SK-N-SH treated with all-trans-retinoic acid at 6 μM for 48 hours (cell line): ENCODE data around the gene CPZ.

Experiments used
- ATAC-seq: fragments of 200-7000 bp; cut with Tn5 transposase; 3 replicates; pipeline ENCODE4 v1.9.1; 2020; ENCODE audit warnings: mild to moderate bottlenecking, moderate library complexity
- ARNTL ChIP-seq: fragments of 450-650 bp; formaldehyde crosslinking; IDR thresholded peaks from 2 replicates; pipeline ENCODE4 v1.5.0; 2020; ENCODE audit warnings: low read depth, mild to moderate bottlenecking, moderate library complexity, borderline replicate concordance
- BACH2 ChIP-seq: fragments of 250-450 bp; sonication (Bioruptor Pico); IDR thresholded peaks from 2 replicates; pipeline ENCODE4 v1.9.0; 2021; ENCODE audit warnings: mild to moderate bottlenecking, borderline replicate concordance
- ESRRG ChIP-seq: fragments of 250-450 bp; sonication (Bioruptor Pico); IDR thresholded peaks from 2 replicates; pipeline ENCODE4 v1.6.1; 2021; ENCODE audit warnings: mild to moderate bottlenecking
- GLIS3 ChIP-seq: fragments of 250-450 bp; sonication (Bioruptor Pico); IDR thresholded peaks from 2 replicates; pipeline ENCODE4 v1.5.0; 2020; ENCODE audit warnings: mild to moderate bottlenecking, moderate library complexity
- ISL1 ChIP-seq: fragments of 250-450 bp; sonication (Bioruptor Pico); IDR thresholded peaks from 2 replicates; pipeline ENCODE4 v2.1.2; 2022; ENCODE audit warnings: mild to moderate bottlenecking, moderate library complexity
- OSR1 ChIP-seq: fragments of 250-450 bp; sonication (Bioruptor Pico); IDR thresholded peaks from 2 replicates; pipeline ENCODE4 v1.8.0; 2022; ENCODE audit warnings: moderate library complexity, mild to moderate bottlenecking, inconsistent platforms
- PPARA ChIP-seq: fragments of 250-450 bp; sonication (Bioruptor Pico); IDR thresholded peaks from 2 replicates; pipeline ENCODE4 v1.5.0; 2020; ENCODE audit warnings: mild to moderate bottlenecking, borderline replicate concordance
- RARB ChIP-seq: fragments of 250-450 bp; sonication (Bioruptor Pico); IDR thresholded peaks from 2 replicates; pipeline ENCODE4 v1.8.0; 2021; ENCODE audit warnings: mild to moderate bottlenecking, moderate library complexity
- SNAI2 ChIP-seq: fragments of 250-450 bp; sonication (Bioruptor Pico); IDR thresholded peaks from 2 replicates; pipeline ENCODE4 v1.5.0; 2020; ENCODE audit warnings: mild to moderate bottlenecking, moderate library complexity
- TCF4 ChIP-seq: fragments of 250-450 bp; sonication (Bioruptor Pico); IDR thresholded peaks from 2 replicates; pipeline ENCODE4 v1.8.0; 2021; ENCODE audit warnings: mild to moderate bottlenecking, moderate library complexity, borderline replicate concordance
- TSHZ2 ChIP-seq: fragments of 250-450 bp; sonication (Bioruptor Pico); IDR thresholded peaks from 2 replicates; pipeline ENCODE4 v1.5.0; 2020; ENCODE audit warnings: mild to moderate bottlenecking, moderate library complexity
- ZFP3 ChIP-seq: fragments of 250-450 bp; sonication (Bioruptor Pico); IDR thresholded peaks from 2 replicates; pipeline ENCODE4 v1.5.0; 2020; ENCODE audit warnings: mild to moderate bottlenecking, moderate library complexity
- ZFP30 ChIP-seq: fragments of 450-650 bp; formaldehyde crosslinking; IDR thresholded peaks from 2 replicates; pipeline ENCODE4 v1.5.0; 2022; ENCODE audit warnings: mild to moderate bottlenecking, moderate library complexity
- ZNF565 ChIP-seq: fragments of 450-650 bp; formaldehyde crosslinking; conservative IDR thresholded peaks from 2 replicates; pipeline ENCODE4 v1.5.0; 2020; ENCODE audit warnings: low read depth, mild to moderate bottlenecking, moderate library complexity
- ZNF70 ChIP-seq: fragments of 450-650 bp; formaldehyde crosslinking; IDR thresholded peaks from 2 replicates; pipeline ENCODE4 v1.5.0; 2020; ENCODE audit warnings: mild to moderate bottlenecking, moderate library complexity
- ZNF8 ChIP-seq: fragments of 450-650 bp; formaldehyde crosslinking; IDR thresholded peaks from 2 replicates; pipeline ENCODE4 v1.5.0; 2020; ENCODE audit warnings: mild to moderate bottlenecking, moderate library complexity
- TF ChIP-seq, protein P1 (sequence below): fragments of 250-450 bp; sonication (Bioruptor Pico); IDR thresholded peaks from 2 replicates; pipeline ENCODE4 v1.5.1; 2020; ENCODE audit warnings: low read depth, mild to moderate bottlenecking, moderate library complexity
- TF ChIP-seq, protein P2 (sequence below): fragments of 250-450 bp; sonication (Bioruptor Pico); IDR thresholded peaks from 2 replicates; pipeline ENCODE4 v1.5.1; 2021; ENCODE audit warnings: mild to moderate bottlenecking, moderate library complexity
- TF ChIP-seq, protein P3 (sequence below): fragments of 250-450 bp; sonication (Bioruptor Pico); IDR thresholded peaks from 2 replicates; pipeline ENCODE4 v1.8.0; 2020; ENCODE audit warnings: mild to moderate bottlenecking, moderate library complexity, borderline replicate concordance
- TF ChIP-seq, protein P4 (sequence below): fragments of 250-450 bp; sonication (Bioruptor Pico); IDR thresholded peaks from 2 replicates; pipeline ENCODE4 v1.8.0; 2021; ENCODE audit warnings: low read depth, mild to moderate bottlenecking, moderate library complexity, borderline replicate concordance

Gene CPZ

DNA sequence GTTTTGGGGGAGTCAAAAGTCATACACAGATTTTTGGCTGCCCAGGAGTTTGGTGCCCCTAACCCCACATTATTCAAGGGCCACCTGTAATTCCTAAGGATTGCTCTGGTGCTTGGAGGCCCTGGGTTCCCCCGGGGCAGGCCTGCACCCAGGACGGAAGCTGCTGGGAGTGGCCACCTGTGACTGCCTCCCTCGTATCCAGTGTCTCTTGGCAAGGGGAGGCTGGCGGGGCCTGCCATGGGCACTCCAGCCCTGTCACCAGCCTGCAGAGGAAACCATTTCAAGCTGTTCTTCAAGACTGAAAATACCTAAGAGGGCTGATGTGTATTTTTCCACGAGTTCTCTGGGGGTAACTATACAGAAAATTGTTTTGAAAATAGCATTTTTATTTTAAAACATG lies 36.8 kb upstream of the CPZ start:
- no peak for ATAC-seq
- no peak for TF ChIP-seq PPARA (CRISPR knock-in tag)
- TF ChIP-seq ZNF565 (CRISPR knock-in tag) = no peak
- TF ChIP-seq, protein P1, sequence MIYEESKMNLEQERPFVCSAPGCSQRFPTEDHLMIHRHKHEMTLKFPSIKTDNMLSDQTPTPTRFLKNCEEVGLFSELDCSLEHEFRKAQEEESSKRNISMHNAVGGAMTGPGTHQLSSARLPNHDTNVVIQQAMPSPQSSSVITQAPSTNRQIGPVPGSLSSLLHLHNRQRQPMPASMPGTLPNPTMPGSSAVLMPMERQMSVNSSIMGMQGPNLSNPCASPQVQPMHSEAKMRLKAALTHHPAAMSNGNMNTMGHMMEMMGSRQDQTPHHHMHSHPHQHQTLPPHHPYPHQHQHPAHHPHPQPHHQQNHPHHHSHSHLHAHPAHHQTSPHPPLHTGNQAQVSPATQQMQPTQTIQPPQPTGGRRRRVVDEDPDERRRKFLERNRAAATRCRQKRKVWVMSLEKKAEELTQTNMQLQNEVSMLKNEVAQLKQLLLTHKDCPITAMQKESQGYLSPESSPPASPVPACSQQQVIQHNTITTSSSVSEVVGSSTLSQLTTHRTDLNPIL = no peak
- no peak for TF ChIP-seq ZFP30 (CRISPR knock-in tag)
- TF ChIP-seq ISL1 (CRISPR knock-in tag) = no peak
- no peak for TF ChIP-seq TCF4 (CRISPR knock-in tag)
- TF ChIP-seq RARB (CRISPR knock-in tag) = no peak
- no peak for TF ChIP-seq OSR1 (CRISPR knock-in tag)
- no peak for TF ChIP-seq BACH2 (CRISPR knock-in tag)
- no peak for TF ChIP-seq ESRRG (CRISPR knock-in tag)
- TF ChIP-seq, protein P2, sequence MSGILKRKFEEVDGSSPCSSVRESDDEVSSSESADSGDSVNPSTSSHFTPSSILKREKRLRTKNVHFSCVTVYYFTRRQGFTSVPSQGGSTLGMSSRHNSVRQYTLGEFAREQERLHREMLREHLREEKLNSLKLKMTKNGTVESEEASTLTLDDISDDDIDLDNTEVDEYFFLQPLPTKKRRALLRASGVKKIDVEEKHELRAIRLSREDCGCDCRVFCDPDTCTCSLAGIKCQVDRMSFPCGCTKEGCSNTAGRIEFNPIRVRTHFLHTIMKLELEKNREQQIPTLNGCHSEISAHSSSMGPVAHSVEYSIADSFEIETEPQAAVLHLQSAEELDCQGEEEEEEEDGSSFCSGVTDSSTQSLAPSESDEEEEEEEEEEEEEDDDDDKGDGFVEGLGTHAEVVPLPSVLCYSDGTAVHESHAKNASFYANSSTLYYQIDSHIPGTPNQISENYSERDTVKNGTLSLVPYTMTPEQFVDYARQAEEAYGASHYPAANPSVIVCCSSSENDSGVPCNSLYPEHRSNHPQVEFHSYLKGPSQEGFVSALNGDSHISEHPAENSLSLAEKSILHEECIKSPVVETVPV = no peak
- no peak for TF ChIP-seq GLIS3 (CRISPR knock-in tag)
- TF ChIP-seq, protein P3, sequence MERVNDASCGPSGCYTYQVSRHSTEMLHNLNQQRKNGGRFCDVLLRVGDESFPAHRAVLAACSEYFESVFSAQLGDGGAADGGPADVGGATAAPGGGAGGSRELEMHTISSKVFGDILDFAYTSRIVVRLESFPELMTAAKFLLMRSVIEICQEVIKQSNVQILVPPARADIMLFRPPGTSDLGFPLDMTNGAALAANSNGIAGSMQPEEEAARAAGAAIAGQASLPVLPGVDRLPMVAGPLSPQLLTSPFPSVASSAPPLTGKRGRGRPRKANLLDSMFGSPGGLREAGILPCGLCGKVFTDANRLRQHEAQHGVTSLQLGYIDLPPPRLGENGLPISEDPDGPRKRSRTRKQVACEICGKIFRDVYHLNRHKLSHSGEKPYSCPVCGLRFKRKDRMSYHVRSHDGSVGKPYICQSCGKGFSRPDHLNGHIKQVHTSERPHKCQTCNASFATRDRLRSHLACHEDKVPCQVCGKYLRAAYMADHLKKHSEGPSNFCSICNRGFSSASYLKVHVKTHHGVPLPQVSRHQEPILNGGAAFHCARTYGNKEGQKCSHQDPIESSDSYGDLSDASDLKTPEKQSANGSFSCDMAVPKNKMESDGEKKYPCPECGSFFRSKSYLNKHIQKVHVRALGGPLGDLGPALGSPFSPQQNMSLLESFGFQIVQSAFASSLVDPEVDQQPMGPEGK = no peak

DNA sequence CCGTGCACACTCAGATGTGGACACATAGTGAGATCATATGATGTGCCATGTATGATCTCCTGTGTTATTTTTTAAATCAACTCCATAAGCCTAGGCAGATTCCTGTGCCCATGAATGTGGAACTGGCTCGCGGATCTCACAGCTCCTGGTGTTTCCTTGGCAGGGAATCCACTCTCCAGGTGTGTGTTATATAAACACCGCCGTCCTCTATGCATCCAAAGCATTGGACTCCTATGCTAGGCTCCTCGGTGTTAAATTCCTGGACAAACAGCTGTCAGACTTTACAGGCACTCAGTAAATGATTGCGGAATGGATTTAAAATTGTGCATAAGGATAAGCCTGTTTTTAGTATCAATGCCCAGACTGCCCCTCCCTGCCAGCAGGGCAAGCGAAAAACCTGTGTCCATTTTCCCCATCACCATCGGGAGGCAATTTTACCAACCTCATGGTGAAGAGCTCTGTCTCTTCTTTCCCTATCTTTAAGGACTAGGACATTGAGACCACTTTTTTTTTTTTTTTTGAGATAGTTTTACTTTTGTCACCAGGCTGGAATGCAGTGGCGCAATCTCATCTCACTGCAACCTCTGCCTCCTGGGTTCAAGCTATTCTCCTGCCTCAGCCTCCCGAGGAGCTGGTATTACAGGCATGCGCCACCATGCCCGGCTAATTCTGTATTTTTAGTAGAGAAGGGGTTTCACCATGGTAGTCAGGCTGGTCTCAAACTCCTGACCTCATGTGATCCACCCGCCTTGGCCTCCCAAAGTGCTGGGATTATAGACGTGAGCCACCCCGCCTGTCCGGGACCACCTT lies 36.0 kb upstream of the CPZ start:
- no peak for ATAC-seq
- TF ChIP-seq, protein P4, sequence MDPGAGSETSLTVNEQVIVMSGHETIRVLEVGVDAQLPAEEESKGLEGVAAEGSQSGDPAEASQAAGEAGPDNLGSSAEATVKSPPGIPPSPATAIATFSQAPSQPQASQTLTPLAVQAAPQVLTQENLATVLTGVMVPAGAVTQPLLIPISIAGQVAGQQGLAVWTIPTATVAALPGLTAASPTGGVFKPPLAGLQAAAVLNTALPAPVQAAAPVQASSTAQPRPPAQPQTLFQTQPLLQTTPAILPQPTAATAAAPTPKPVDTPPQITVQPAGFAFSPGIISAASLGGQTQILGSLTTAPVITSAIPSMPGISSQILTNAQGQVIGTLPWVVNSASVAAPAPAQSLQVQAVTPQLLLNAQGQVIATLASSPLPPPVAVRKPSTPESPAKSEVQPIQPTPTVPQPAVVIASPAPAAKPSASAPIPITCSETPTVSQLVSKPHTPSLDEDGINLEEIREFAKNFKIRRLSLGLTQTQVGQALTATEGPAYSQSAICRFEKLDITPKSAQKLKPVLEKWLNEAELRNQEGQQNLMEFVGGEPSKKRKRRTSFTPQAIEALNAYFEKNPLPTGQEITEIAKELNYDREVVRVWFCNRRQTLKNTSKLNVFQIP (CRISPR knock-in tag) = no peak
- no peak for TF ChIP-seq ZNF565 (CRISPR knock-in tag)
- TF ChIP-seq, protein P1 = no peak
- no peak for TF ChIP-seq PPARA (CRISPR knock-in tag)
- TF ChIP-seq, protein P2 = no peak
- no peak for TF ChIP-seq SNAI2
- no peak for TF ChIP-seq ZFP3 (CRISPR knock-in tag)
- TF ChIP-seq ZFP30 (CRISPR knock-in tag) = no peak
- TF ChIP-seq ZNF70 (CRISPR knock-in tag) = no peak
- TF ChIP-seq GLIS3 (CRISPR knock-in tag) = no peak
- TF ChIP-seq, protein P3 = no peak
- no peak for TF ChIP-seq ZNF8 (CRISPR knock-in tag)
- TF ChIP-seq ARNTL (CRISPR knock-in tag) = no peak
- no peak for TF ChIP-seq TSHZ2 (CRISPR knock-in tag)
- TF ChIP-seq BACH2 (CRISPR knock-in tag) = no peak
